ENCODE measurements around the gene CMPK1.

CMPK1 gene

DNA sequence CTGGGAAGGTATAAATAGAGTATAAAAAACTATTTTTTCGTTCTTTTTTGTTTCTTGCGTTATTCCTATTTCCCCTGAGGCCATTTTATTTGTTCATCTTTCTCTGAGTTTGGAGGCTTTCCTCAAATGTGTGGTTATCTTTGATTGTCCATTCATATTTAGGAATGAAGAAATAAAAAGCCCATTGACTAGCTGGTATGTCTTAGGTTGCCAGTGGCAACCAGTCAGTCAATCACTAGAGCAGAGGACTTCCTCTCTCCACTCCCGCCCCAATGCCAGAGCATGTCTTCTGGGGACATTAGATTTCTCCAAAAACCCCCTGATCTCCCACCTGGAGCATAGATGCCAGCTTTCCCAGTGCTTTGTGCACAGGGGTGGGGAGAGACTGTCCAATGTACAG lies 61.8 kb downstream of the CMPK1 start:
- Histone ChIP-seq H3K27me3 (ENCODE audit: control insufficient read depth, insufficient read depth, low read length) (peaks cover 4% of the 10 kb centered on the region; the same call in 1 of the 2 replicates), H3K4me1 (ENCODE audit: control insufficient read depth, insufficient read depth, low read length) (no peaks in the 10 kb centered on the region), H3K27ac (ENCODE audit: low read depth, low read length) (no peak overlapping the region), H3K9ac (ENCODE audit: low read depth, low read length) (no peak overlapping the region), H3K9me3 (ENCODE audit: control insufficient read depth, insufficient read depth, low read length) (no peaks in the 10 kb centered on the region), H3K4me3 (ENCODE audit: low read depth, low read length) (no peak overlapping the region), H3K36me3 (ENCODE audit: control insufficient read depth, insufficient read depth, low read length) (no peaks in the 10 kb centered on the region)

DNA sequence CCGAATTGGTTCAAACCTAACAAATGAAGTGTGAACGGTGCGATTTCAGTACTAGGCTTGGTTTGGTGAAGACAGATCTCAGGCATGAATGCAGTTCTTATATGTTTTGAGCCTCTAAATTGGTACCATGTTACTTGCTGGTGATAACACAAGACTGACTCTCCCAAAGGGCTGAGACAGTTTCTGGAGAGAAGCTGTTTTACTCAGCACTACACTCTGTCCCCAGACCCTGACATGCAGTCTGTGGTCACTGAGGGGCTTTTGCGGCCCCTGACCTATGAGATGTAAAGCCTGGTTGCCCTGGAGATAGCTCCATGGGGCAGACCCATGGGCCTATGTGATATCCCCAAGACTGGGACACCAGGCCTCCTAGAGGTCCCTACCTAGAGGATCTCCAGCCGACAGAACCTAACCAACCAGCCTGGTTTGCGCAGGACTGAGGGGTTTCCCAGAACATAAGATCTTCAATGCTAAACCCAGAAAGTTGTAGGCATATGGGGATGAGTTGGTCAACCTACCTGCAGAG lies 63.1 kb downstream of the CMPK1 start:
- Histone ChIP-seq H3K27ac (ENCODE audit: low read depth, low read length) (no peak overlapping the region), H3K9me3 (ENCODE audit: control insufficient read depth, insufficient read depth, low read length) (no peaks in the 10 kb centered on the region), H3K4me3 (ENCODE audit: low read depth, low read length) (no peak overlapping the region), H3K9ac (ENCODE audit: low read depth, low read length) (no peak overlapping the region), H3K27me3 (ENCODE audit: control insufficient read depth, insufficient read depth, low read length) (peaks cover 10% of the 10 kb centered on the region), H3K4me1 (ENCODE audit: control insufficient read depth, insufficient read depth, low read length) (no peaks in the 10 kb centered on the region), H3K36me3 (ENCODE audit: control insufficient read depth, insufficient read depth, low read length) (no peaks in the 10 kb centered on the region)

DNA sequence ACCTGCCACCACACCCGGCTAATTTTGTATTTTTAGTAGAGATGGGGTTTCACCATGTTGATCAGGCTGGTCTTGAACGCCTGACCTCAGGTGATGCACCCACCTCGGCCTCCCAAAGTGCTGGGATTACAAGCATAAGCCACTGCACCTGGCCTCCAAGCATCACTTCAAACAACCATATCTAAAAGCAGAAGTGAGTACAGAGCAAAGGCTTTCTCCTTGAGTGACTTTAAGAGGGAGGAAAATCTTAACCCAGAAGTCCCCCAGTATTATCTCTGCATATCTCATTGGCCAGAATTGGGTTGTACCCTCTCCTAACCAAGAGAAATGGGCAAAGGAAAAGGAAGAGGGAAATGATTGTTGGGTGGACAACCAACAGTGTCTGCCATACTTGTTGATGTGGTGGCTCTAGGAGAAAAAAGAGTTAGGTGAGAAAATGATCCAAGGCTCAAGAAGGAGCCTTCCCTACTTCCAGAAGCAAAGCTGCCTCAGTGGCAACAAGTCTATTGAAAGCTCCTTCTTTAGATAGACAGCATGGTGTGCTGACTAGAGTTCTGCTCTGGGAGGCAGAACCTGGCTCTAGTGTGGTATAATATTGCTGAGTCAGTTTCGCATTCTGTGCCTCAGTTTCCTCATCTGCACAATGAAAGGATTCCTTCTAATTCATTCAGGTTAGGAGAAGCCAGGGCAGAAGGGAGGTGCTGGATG lies 65.7 kb downstream of the CMPK1 start:
- no peaks in the 10 kb centered on the region for H3K36me3 ChIP-seq (ENCODE audit: control insufficient read depth, insufficient read depth, low read length)
- H3K27me3 ChIP-seq (ENCODE audit: control insufficient read depth, insufficient read depth, low read length): peaks cover 10% of the 10 kb centered on the region
- no peak overlapping the region for H3K27ac ChIP-seq (ENCODE audit: low read depth, low read length)
- no peaks in the 10 kb centered on the region for H3K4me1 ChIP-seq (ENCODE audit: control insufficient read depth, insufficient read depth, low read length)
- no peak overlapping the region for H3K9ac ChIP-seq (ENCODE audit: low read depth, low read length)
- no peak overlapping the region for H3K4me3 ChIP-seq (ENCODE audit: low read depth, low read length)
- H3K9me3 ChIP-seq (ENCODE audit: control insufficient read depth, insufficient read depth, low read length): no peaks in the 10 kb centered on the region

DNA sequence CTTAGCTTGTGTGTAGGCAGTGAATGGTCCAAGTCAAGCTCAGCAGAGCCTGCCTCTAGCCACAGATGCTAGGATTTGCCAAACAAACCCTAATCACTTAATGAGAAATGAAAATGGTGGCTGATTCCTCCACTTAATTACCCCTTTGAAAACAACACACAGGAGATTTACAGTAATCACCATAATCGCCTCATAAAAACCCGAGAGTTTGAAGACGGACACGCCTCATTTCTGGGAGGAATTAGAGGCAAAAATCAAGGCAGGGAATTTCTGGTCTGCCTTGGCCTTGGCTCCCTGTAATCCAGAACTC lies 66.2 kb downstream of the CMPK1 start:
- H3K4me3 ChIP-seq (ENCODE audit: low read depth, low read length): no peak overlapping the region
- no peak overlapping the region for H3K27ac ChIP-seq (ENCODE audit: low read depth, low read length)
- H3K27me3 ChIP-seq (ENCODE audit: control insufficient read depth, insufficient read depth, low read length): peaks cover 10% of the 10 kb centered on the region
- H3K9ac ChIP-seq (ENCODE audit: low read depth, low read length): no peak overlapping the region
- no peaks in the 10 kb centered on the region for H3K4me1 ChIP-seq (ENCODE audit: control insufficient read depth, insufficient read depth, low read length)
- no peaks in the 10 kb centered on the region for H3K9me3 ChIP-seq (ENCODE audit: control insufficient read depth, insufficient read depth, low read length)
- no peaks in the 10 kb centered on the region for H3K36me3 ChIP-seq (ENCODE audit: control insufficient read depth, insufficient read depth, low read length)

DNA sequence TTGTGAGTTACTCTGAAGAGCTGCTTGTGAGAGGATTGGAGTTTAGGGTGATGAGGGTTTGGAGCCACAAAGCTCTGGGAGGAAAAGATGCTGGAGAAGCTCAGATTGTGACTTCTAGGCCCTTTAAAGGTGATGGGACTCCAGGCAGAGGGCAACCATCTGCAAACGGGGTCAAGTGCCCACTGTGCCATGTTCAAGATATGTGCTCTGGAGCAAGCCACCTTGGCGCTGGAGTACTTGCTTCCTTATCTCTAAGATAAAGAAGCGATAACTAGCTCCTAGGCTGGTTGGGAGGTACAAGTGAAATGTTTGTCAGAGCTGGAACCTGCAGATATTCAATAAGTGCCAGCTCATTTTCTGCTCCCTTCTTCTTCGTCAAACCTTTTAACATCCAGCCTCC lies 68.2 kb downstream of the CMPK1 start:
- Histone ChIP-seq H3K36me3 (ENCODE audit: control insufficient read depth, insufficient read depth, low read length) (no peaks in the 10 kb centered on the region), H3K4me3 (ENCODE audit: low read depth, low read length) (no peak overlapping the region), H3K9ac (ENCODE audit: low read depth, low read length) (no peak overlapping the region), H3K27ac (ENCODE audit: low read depth, low read length) (no peak overlapping the region), H3K9me3 (ENCODE audit: control insufficient read depth, insufficient read depth, low read length) (no peaks in the 10 kb centered on the region), H3K27me3 (ENCODE audit: control insufficient read depth, insufficient read depth, low read length) (peaks cover 10% of the 10 kb centered on the region), H3K4me1 (ENCODE audit: control insufficient read depth, insufficient read depth, low read length) (no peaks in the 10 kb centered on the region)

DNA sequence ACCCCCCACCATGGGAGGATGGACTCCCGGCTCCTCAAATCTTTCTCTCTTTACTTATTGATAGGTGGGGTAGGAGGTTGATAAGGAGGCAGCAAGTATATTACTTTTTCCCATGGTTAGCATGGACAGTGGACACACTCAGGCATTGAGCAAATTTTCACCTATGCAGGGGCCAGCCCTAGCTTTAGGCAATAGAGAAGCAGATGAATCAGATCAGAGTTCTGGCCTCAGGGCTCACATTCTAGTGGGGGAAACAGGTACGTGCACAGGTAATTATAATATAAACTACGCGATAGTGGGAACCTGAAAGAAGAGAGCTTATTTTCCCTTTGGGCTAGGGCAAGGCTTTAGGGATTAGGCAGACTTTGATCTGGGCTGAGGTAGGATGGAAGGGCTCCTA lies 69.0 kb downstream of the CMPK1 start:
- Histone ChIP-seq H3K4me1 (ENCODE audit: control insufficient read depth, insufficient read depth, low read length) (no peaks in the 10 kb centered on the region), H3K27me3 (ENCODE audit: control insufficient read depth, insufficient read depth, low read length) (peaks cover 10% of the 10 kb centered on the region), H3K36me3 (ENCODE audit: control insufficient read depth, insufficient read depth, low read length) (no peaks in the 10 kb centered on the region), H3K9ac (ENCODE audit: low read depth, low read length) (no peak overlapping the region), H3K4me3 (ENCODE audit: low read depth, low read length) (no peak overlapping the region), H3K9me3 (ENCODE audit: control insufficient read depth, insufficient read depth, low read length) (no peaks in the 10 kb centered on the region), H3K27ac (ENCODE audit: low read depth, low read length) (no peak overlapping the region)

DNA sequence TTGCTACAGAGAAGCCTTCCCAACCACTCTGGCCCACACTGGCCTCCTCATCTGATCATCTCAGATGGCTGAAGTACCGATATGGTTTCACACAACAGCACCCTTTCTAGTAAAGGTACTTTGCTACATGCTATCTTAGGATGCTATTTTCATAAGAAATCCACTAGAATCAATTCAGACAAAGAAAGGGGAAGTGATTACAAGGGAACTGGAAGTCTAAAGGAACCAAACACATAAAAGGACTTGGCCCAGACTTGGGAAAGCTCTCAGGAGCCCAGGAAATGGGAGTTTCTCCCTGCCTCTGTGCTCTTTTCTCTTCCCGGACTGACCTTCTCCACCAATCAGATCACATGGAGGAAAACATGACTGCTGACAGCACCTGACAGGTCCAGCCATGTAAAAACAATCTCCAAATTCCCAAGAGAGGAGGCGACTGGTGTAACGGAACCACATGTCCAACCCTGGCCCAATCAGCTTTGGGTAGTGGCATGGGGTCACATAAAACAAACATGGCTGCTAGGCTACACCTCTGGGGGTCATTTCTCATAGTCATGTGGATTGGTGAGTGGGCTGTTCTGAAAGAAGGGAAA lies 69.8 kb downstream of the CMPK1 start:
- Histone ChIP-seq H3K36me3 (ENCODE audit: control insufficient read depth, insufficient read depth, low read length) (no peaks in the 10 kb centered on the region), H3K4me1 (ENCODE audit: control insufficient read depth, insufficient read depth, low read length) (no peaks in the 10 kb centered on the region), H3K4me3 (ENCODE audit: low read depth, low read length) (no peak overlapping the region), H3K27ac (ENCODE audit: low read depth, low read length) (no peak overlapping the region), H3K9ac (ENCODE audit: low read depth, low read length) (no peak overlapping the region), H3K27me3 (ENCODE audit: control insufficient read depth, insufficient read depth, low read length) (peaks cover 13% of the 10 kb centered on the region), H3K9me3 (ENCODE audit: control insufficient read depth, insufficient read depth, low read length) (no peaks in the 10 kb centered on the region)

DNA sequence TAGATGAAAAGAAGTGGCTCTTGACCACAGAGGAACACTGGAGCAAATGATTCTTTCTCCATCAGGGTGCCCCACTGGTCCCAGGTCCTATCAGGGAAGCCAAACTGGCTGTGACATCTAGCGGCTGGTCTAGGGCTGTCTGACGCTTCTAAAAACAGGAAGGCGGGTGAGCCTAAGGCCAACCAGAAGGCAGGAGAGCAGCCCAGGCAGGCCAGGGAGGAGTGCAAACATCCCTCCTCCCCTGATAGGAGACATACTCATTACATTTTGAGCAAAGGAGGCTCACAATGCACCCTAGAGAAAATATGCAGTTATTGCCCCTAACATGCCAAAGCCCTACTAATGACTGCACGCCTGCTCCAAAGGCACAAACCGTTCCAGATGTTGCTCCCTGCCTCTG lies 72.1 kb downstream of the CMPK1 start:
- Histone ChIP-seq H3K36me3 (ENCODE audit: control insufficient read depth, insufficient read depth, low read length) (no peaks in the 10 kb centered on the region), H3K4me1 (ENCODE audit: control insufficient read depth, insufficient read depth, low read length) (no peaks in the 10 kb centered on the region), H3K9me3 (ENCODE audit: control insufficient read depth, insufficient read depth, low read length) (no peaks in the 10 kb centered on the region), H3K4me3 (ENCODE audit: low read depth, low read length) (no peak overlapping the region), H3K27ac (ENCODE audit: low read depth, low read length) (no peak overlapping the region), H3K9ac (ENCODE audit: low read depth, low read length) (no peak overlapping the region), H3K27me3 (ENCODE audit: control insufficient read depth, insufficient read depth, low read length) (peaks cover 20% of the 10 kb centered on the region)

DNA sequence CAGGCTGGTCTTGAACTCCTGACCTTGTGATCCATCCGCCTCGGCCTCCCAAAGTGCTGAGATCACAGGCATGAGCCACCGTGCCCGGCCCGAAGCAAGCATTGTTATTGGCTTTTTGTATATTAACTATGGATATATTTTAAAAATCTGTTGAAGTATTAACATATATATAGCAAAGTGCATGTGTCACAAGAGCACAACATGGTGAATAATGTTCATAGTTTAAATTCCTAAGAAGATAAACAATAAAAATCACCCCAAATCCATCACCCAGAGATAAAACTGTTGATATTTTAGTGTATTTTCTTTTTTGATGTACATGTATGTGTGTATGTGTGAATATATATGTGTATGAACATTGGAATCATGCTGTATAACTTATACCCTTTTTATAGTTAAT lies 73.4 kb downstream of the CMPK1 start:
- Histone ChIP-seq H3K27me3 (ENCODE audit: control insufficient read depth, insufficient read depth, low read length) (peaks cover 21% of the 10 kb centered on the region), H3K9me3 (ENCODE audit: control insufficient read depth, insufficient read depth, low read length) (no peaks in the 10 kb centered on the region), H3K9ac (ENCODE audit: low read depth, low read length) (no peak overlapping the region), H3K36me3 (ENCODE audit: control insufficient read depth, insufficient read depth, low read length) (no peaks in the 10 kb centered on the region), H3K4me3 (ENCODE audit: low read depth, low read length) (no peak overlapping the region), H3K27ac (ENCODE audit: low read depth, low read length) (no peak overlapping the region), H3K4me1 (ENCODE audit: control insufficient read depth, insufficient read depth, low read length) (no peaks in the 10 kb centered on the region)

DNA sequence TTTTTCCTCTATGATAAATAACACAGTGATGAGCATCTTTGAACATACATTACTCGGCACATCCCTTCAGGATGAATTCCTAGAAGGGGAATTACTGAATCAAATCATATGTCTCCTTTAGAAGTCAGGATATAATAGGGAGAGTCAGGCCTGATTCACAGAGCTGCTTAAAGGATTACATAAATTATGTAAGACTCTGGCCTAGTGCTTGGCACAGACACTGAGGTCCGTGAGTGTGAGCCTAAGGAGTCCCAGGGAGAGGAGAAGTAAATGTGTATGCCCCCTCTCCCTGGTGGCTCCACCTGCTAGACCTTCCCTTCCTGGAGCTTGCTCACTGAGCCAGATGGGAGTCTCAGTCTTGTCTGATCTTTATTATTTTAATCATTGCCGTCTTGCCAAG lies 73.9 kb downstream of the CMPK1 start:
- no peak overlapping the region for H3K27ac ChIP-seq (ENCODE audit: low read depth, low read length)
- H3K9me3 ChIP-seq (ENCODE audit: control insufficient read depth, insufficient read depth, low read length): no peaks in the 10 kb centered on the region
- no peaks in the 10 kb centered on the region for H3K4me1 ChIP-seq (ENCODE audit: control insufficient read depth, insufficient read depth, low read length)
- no peak overlapping the region for H3K9ac ChIP-seq (ENCODE audit: low read depth, low read length)
- peaks cover 21% of the 10 kb centered on the region for H3K27me3 ChIP-seq (ENCODE audit: control insufficient read depth, insufficient read depth, low read length)
- no peaks in the 10 kb centered on the region for H3K36me3 ChIP-seq (ENCODE audit: control insufficient read depth, insufficient read depth, low read length)
- H3K4me3 ChIP-seq (ENCODE audit: low read depth, low read length): no peak overlapping the region

DNA sequence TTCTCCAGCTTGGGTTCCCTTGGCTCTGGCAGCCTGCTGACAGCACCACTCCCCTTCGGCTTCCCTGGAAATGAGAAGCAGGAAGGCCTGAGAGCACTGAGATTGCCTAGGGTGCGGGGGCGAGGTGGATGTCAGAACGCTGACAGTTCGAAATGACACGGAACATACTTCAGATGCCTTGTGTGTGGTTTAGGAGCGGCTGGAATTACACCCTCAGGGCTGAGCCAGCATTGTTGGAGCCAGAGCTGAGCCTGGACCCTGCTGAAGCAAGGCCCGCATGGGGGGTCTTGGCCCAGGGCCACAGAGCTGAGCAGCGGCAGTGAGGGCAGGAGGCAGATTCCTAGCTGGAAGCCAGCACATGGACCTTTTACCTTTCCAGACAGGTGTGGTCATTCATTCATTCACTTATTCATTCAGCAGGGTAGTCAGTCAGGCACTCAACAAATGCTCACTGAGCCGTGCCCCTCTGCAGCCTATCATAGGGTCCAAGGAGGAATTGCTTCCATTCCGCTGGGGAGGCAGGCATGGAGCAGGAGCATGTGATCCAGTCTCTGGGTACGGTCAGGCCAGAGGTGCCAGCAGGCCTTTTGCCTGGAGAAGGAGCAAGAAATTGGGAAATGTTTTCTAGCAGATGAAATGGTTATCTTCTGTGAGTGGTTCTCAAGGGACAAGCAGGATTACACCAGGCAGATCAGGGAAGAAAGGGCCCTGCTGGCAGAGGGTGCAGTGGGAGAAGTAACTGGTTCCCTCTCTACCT lies 75.9 kb downstream of the CMPK1 start:
- H3K4me1 ChIP-seq (ENCODE audit: control insufficient read depth, insufficient read depth, low read length): no peaks in the 10 kb centered on the region
- H3K9me3 ChIP-seq (ENCODE audit: control insufficient read depth, insufficient read depth, low read length): no peaks in the 10 kb centered on the region
- H3K9ac ChIP-seq (ENCODE audit: low read depth, low read length): no peak overlapping the region
- H3K36me3 ChIP-seq (ENCODE audit: control insufficient read depth, insufficient read depth, low read length): no peaks in the 10 kb centered on the region
- no peak overlapping the region for H3K4me3 ChIP-seq (ENCODE audit: low read depth, low read length)
- H3K27ac ChIP-seq (ENCODE audit: low read depth, low read length): no peak overlapping the region
- H3K27me3 ChIP-seq (ENCODE audit: control insufficient read depth, insufficient read depth, low read length): peaks cover 30% of the 10 kb centered on the region

Data from HUES48 (cell line).